ENCODE results near the gene IQSEC3. TPM values are rescaled to one million over a fixed set of nuclear protein-coding genes. Genes with fewer than 3 reads are reported as not detected.

The IQSEC3 gene
- total and polyA plus RNA-seq, 10 of the 15 experiments (the other 5 are each of a cell fraction or from before 2014, with no cell fraction given) = not detected

GRCh38 chr12:144650-145284 lies 78.2 kb downstream of the IQSEC3 start:
- Histone ChIP-seq H3K36me3 (ENCODE audit: control insufficient read depth in 2 of 2, insufficient read depth in 2 of 2, low read length in 1 of 2) (no peaks in the 10 kb centered on the region), H3K79me2 (ENCODE audit: control insufficient read depth, insufficient read depth, low read length) (no peaks in the 10 kb centered on the region), H3K9ac (ENCODE audit: control insufficient read depth, insufficient read depth, low read length) (no peak overlapping the region), H3K27me3 (replicated peaks in 1 of 2; ENCODE audit: control insufficient read depth in 2 of 2, insufficient read depth in 2 of 2, low read length in 1 of 2) (peaks cover 0 to 4% of the 10 kb centered on the region in 2 experiments; a peak in 3 of 4 replicates), H3K9me3 (replicated peaks; ENCODE audit: control insufficient read depth, insufficient read depth, low read length) (no peaks in the 10 kb centered on the region), H3K4me1 (ENCODE audit: control insufficient read depth, insufficient read depth, low read length) (no peaks in the 10 kb centered on the region), H4K20me1 (ENCODE audit: control insufficient read depth, insufficient read depth) (no peaks in the 10 kb centered on the region), H3K4me3 (no peak overlapping the region), H3K4me2 (ENCODE audit: control insufficient read depth, insufficient read depth) (no peak overlapping the region), H2AFZ (ENCODE audit: control insufficient read depth, low read depth, low read length) (no peak overlapping the region), H3K27ac (ENCODE audit: control insufficient read depth, insufficient read depth) (no peak overlapping the region)
- 28% methylated on average over 5 of the region's 5 CpGs for WGBS (ENCODE audit: insufficient coverage, insufficient replicate concordance, low lambda C conversion rate, missing lambda C conversion rate)
- no peak for TF ChIP-seq CHD2 (IDR thresholded peaks at IDR 0.05; ENCODE audit: borderline replicate concordance, low read depth, low read length)
- TF ChIP-seq ZSCAN29 (IDR thresholded peaks at IDR 0.05) = no peak
- TF ChIP-seq EP300 (IDR thresholded peaks at IDR 0.05; ENCODE audit: borderline replicate concordance in 1 of 2, control insufficient read depth in 1 of 2, low read depth in 2 of 2, low read length in 2 of 2) = no peak
- no peak for TF ChIP-seq BMI1 (IDR thresholded peaks at IDR 0.05; ENCODE audit: borderline replicate concordance)
- no peak for TF ChIP-seq LARP7 (IDR thresholded peaks at IDR 0.05)
- TF ChIP-seq ATF2 (IDR thresholded peaks at IDR 0.05; ENCODE audit: low read length) = no peak
- no peak for TF ChIP-seq E2F8 (IDR thresholded peaks at IDR 0.05; ENCODE audit: low read depth, partially characterized antibody)
- TF ChIP-seq IKZF2 (IDR thresholded peaks at IDR 0.05) = no peak
- no peak for TF ChIP-seq ASH2L (IDR thresholded peaks at IDR 0.05; ENCODE audit: borderline replicate concordance, low read depth)
- no peak for TF ChIP-seq ZNF274 (IDR thresholded peaks at IDR 0.05; ENCODE audit: insufficient read depth, insufficient read length)
- TF ChIP-seq ZNF622 (IDR thresholded peaks at IDR 0.05) = no peak
- TF ChIP-seq TAF1 (IDR thresholded peaks at IDR 0.05; ENCODE audit: borderline replicate concordance, low read depth, low read length) = no peak
- no TSS peak for BruUV-seq (replicated peaks)
- POLR2A ChIA-PET = no interaction called here
- RAD21 ChIA-PET (ENCODE audit: unreplicated experiment) = no interaction called here
- FAIRE-seq (no peak), DNase-seq (ENCODE audit: low read depth, low spot score) (no peak), ATAC-seq (no peak)
- CTCF ChIA-PET = interaction anchor here (1.5 to 1.6 kb wide), 2 partner anchors 9 kb away, joined by 3 read pairs; no protein-coding TSS in a partner anchor
- in situ Hi-C loops (cut with MboI) (no loop called here), intact Hi-C loops (cut with micrococcal nuclease; ENCODE audit: unreplicated experiment) (no loop called here)
- SMC1A ChIA-PET (ENCODE audit: uncharacterized antibody, unreplicated experiment) = no interaction called here
